Endothelial cell of umbilical vein (primary cell): Measurements from ENCODE around the gene SFMBT2.

ENCODE experiments used
- EZH2 ChIP-seq: IDR thresholded peaks from 2 replicates; pipeline ENCODE4 v1.6.1; 2012; ENCODE audit warnings: borderline replicate concordance, low read depth, mild to moderate bottlenecking, moderate library complexity, low read length, inconsistent platforms; ENCODE audit not compliant: severe bottlenecking
- FOS ChIP-seq: IDR thresholded peaks from 2 replicates; pipeline ENCODE4 v1.6.1; 2011; ENCODE audit warnings: mild to moderate bottlenecking, low read length, moderate library complexity, borderline replicate concordance; ENCODE audit not compliant: insufficient read depth
- JUN ChIP-seq: IDR thresholded peaks from 2 replicates; pipeline ENCODE4 v1.6.1; 2011; ENCODE audit warnings: borderline replicate concordance, low read depth; ENCODE audit not compliant: insufficient read length, insufficient read depth
- MAX ChIP-seq: IDR thresholded peaks from 2 replicates; pipeline ENCODE4 v1.6.1; 2011; ENCODE audit not compliant: insufficient read depth, insufficient read length
- MYC ChIP-seq: IDR thresholded peaks from one replicate; pipeline ENCODE4 v1.6.1; 2011; ENCODE audit warnings: mild to moderate bottlenecking, low read depth, low read length
- POLR2A ChIP-seq: IDR thresholded peaks from 2 replicates; pipeline ENCODE4 v1.6.1; 2012; ENCODE audit warnings: low read depth, mild to moderate bottlenecking, control low read depth, low read length
- POLR2AphosphoS5 ChIP-seq: IDR thresholded peaks from 2 replicates; pipeline ENCODE4 v1.6.1; 2012; ENCODE audit warnings: low read depth, mild to moderate bottlenecking, control low read depth, low read length, moderate library complexity; ENCODE audit not compliant: insufficient read depth
- TF ChIP-seq, protein P1 (sequence below), 2 donors: IDR thresholded peaks; 1 replicate in 1 of 2; 2 replicates in 1 of 2; pipeline ENCODE4 v1.5.1; 2011; ENCODE audit warnings: low read length in 2 of 2, mild to moderate bottlenecking in 2 of 2, moderate library complexity in 2 of 2, control low read depth in 1 of 2, inconsistent platforms in 1 of 2, low read depth in 1 of 2; ENCODE audit not compliant: insufficient read depth in 1 of 2; ENCODE audit errors: extremely low read depth in 1 of 2

DNA sequence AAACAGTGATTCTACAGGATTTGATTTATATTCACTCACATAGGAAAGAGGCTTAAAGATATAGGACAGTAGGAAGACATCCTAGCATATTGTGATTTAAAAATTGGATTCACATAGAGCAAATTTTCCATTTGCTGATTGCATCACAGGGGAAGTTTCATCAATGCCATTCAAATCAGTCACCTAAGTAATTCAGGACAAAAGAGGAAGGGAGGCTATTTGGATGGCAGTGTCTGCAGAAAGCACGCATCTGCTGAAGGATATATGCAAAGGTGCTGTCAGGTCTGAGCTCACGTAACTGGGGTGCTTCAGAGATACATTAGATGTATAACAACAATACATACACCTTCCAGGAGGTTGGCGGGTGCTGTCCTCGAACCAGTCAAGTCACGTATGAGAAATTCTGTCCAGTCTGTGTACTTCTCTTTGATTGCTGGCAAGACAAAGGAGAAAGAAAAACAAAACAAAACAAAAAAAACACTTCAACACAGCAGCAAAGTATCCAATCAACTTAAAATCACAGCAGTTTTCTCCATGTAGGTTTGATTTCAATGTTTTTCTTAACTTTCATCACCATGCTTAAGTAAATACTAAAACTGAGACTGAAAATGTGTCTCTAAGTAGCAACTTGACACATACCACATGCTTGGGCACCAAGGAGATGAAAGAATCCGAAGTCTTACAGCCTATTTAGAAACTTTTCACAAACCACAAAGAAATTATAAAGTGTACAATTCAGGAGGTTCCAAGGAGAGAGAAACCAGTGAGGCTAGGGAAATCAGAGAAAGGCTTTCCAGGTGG lies 125.1 kb downstream of the SFMBT2 start:
- TF ChIP-seq EZH2 = no peak
- no peak for TF ChIP-seq MAX
- TF ChIP-seq, protein P1, sequence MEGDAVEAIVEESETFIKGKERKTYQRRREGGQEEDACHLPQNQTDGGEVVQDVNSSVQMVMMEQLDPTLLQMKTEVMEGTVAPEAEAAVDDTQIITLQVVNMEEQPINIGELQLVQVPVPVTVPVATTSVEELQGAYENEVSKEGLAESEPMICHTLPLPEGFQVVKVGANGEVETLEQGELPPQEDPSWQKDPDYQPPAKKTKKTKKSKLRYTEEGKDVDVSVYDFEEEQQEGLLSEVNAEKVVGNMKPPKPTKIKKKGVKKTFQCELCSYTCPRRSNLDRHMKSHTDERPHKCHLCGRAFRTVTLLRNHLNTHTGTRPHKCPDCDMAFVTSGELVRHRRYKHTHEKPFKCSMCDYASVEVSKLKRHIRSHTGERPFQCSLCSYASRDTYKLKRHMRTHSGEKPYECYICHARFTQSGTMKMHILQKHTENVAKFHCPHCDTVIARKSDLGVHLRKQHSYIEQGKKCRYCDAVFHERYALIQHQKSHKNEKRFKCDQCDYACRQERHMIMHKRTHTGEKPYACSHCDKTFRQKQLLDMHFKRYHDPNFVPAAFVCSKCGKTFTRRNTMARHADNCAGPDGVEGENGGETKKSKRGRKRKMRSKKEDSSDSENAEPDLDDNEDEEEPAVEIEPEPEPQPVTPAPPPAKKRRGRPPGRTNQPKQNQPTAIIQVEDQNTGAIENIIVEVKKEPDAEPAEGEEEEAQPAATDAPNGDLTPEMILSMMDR (IDR thresholded peaks at IDR 0.05; ENCODE audit: extremely low read depth in 1 of 2, insufficient read depth in 1 of 2, low read depth in 1 of 2, low read length in 2 of 2) = no peak
- no peak for TF ChIP-seq POLR2AphosphoS5
- no peak for TF ChIP-seq FOS
- TF ChIP-seq JUN = no peak
- no peak for TF ChIP-seq POLR2A
- TF ChIP-seq MYC = no peak
